A549 treated with Mapracorat at 1 μM for 4 hours (cell line): Measurements from ENCODE around the gene PTPN1. TPM values are rescaled to one million over a fixed set of nuclear protein-coding genes. Genes with fewer than 3 reads are reported as not detected.

Source experiments
- total RNA-seq: library from RNA; stranded (reverse); fragments of 200-300 nt; extraction: Qiagen RNA extraction; gene quantifications from 5 replicates; pipeline ENCODE4 v1.2.3, GENCODE V29; 2022

The PTPN1 gene
- total RNA-seq: 49.4 to 57.0 TPM (median 54.3 TPM) in 5 replicates

GRCh38 chr20:50509923-50510705 is at the start of gene PTPN1:
TSS of gene PTPN1 (plus strand) at chr20:50510383. CDS start at chr20:50510528, 145 bp downstream.

Other genes starting within 250 kb of the PTPN1 start
- gene RIPOR3, start 181.2 kb downstream of the PTPN1 start, total RNA-seq: 0.06 TPM in 1 of 5 replicates, not detected in the others
- 2.9 to 4.7 TPM (median 3.5 TPM) in 5 replicates for gene PARD6B, start 221.2 kb downstream of the PTPN1 start, total RNA-seq